IMR-90 (cell line): ENCODE measurements around the gene HGD. TPM values are rescaled to one million over a fixed set of nuclear protein-coding genes. Genes with fewer than 3 reads are reported as not detected.

Experiments
- ATAC-seq: fragments of 200-7000 bp; cut with Tn5 transposase; 2 replicates; pipeline ENCODE4 v1.9.1; 2020; ENCODE audit warnings: low read depth, mild to moderate bottlenecking, moderate library complexity
- BruUV-seq: library from RNA; stranded (reverse); fragments of 400-500 nt; replicated peaks from 2 replicates; lab custom pipeline; 2021; lab: Mats Ljungman, UMichigan
- CTCF ChIA-PET: fragments of 300-600 bp; formaldehyde crosslinking; extraction: SDS; loops from one replicate; lab custom pipeline; 2021; ENCODE audit warnings: antibody characterized with exemption; lab: Yijun Ruan, JAX
- POLR2A ChIA-PET: fragments of 300-600 bp; sonication (Branson Sonifier 250); formaldehyde crosslinking; loops from one replicate; lab custom pipeline; 2022; ENCODE audit warnings: antibody characterized with exemption; ENCODE audit not compliant: unreplicated experiment; lab: Charles Lee
- DNase-seq: peaks from one replicate; pipeline ENCODE4 v3.0.0; 2013
- H2AFZ ChIP-seq: replicated peaks from 2 replicates; pipeline ENCODE3; 2013; ENCODE audit warnings: low read length, mild to moderate bottlenecking; ENCODE audit not compliant: poor library complexity
- H2AK5ac ChIP-seq: 2 replicates; pipeline ENCODE4 v1.6.1; 2013; ENCODE audit warnings: low read depth, low read length, inconsistent platforms
- H2AK9ac ChIP-seq: replicated peaks from 2 replicates; pipeline ENCODE3; 2013; ENCODE audit warnings: mild to moderate bottlenecking, low read depth, low read length, moderate library complexity; ENCODE audit not compliant: poor library complexity
- H2BK120ac ChIP-seq: 2 replicates; pipeline ENCODE4 v1.6.1; 2013; ENCODE audit warnings: low read depth, low read length, inconsistent platforms
- H2BK15ac ChIP-seq: 3 replicates; pipeline ENCODE4 v1.6.1; 2013; ENCODE audit warnings: low read depth, low read length, inconsistent platforms
- H2BK20ac ChIP-seq: 2 replicates; pipeline ENCODE4 v1.6.1; 2013; ENCODE audit warnings: low read depth, mild to moderate bottlenecking, inconsistent platforms, low read length, moderate library complexity
- H2BK5ac ChIP-seq: 2 replicates; pipeline ENCODE4 v1.6.1; 2013; ENCODE audit warnings: mild to moderate bottlenecking, low read depth, low read length, inconsistent platforms; ENCODE audit not compliant: poor library complexity, severe bottlenecking
- H3K14ac ChIP-seq: replicated peaks from 2 replicates; pipeline ENCODE4 v1.6.1; 2013; ENCODE audit warnings: low read depth, low read length, inconsistent platforms
- H3K18ac ChIP-seq: 2 replicates; pipeline ENCODE4 v1.6.1; 2013; ENCODE audit warnings: low read depth, low read length, control low read depth
- H3K23ac ChIP-seq: 2 replicates; pipeline ENCODE4 v1.6.1; 2013; ENCODE audit warnings: low read depth, low read length, inconsistent platforms
- H3K27ac ChIP-seq: 2 replicates; pipeline ENCODE4 v1.5.1; 2013; ENCODE audit warnings: mild to moderate bottlenecking, control low read depth, low read length; ENCODE audit not compliant: insufficient read depth
- H3K27me3 ChIP-seq: 2 replicates; pipeline ENCODE4 v1.6.1; 2013; ENCODE audit warnings: low read length; ENCODE audit not compliant: control insufficient read depth, insufficient read depth
- H3K36me3 ChIP-seq: 2 replicates; pipeline ENCODE4 v1.6.1; 2013; ENCODE audit warnings: low read length, mixed read lengths; ENCODE audit not compliant: control insufficient read depth, insufficient read depth
- H3K4ac ChIP-seq: 2 replicates; pipeline ENCODE4 v1.6.1; 2013; ENCODE audit warnings: low read depth, low read length, inconsistent platforms
- H3K4me1 ChIP-seq: 2 replicates; pipeline ENCODE4 v1.6.1; 2013; ENCODE audit warnings: low read length, mixed read lengths; ENCODE audit not compliant: control insufficient read depth, insufficient read depth
- H3K4me2 ChIP-seq: 2 replicates; pipeline ENCODE4 v1.6.1; 2013; ENCODE audit warnings: low read depth, mild to moderate bottlenecking, control low read depth, low read length, moderate library complexity
- H3K4me3 ChIP-seq: 2 replicates; pipeline ENCODE4 v1.5.1; 2013; ENCODE audit warnings: low read depth, mild to moderate bottlenecking, control low read depth, low read length, moderate library complexity; ENCODE audit not compliant: insufficient read depth
- H3K56ac ChIP-seq: 2 replicates; pipeline ENCODE4 v1.6.1; 2013; ENCODE audit warnings: low read length, inconsistent platforms; ENCODE audit not compliant: insufficient read depth; ENCODE audit errors: extremely low read depth
- H3K79me1 ChIP-seq, 2 experiments: 2 replicates each; pipeline ENCODE4 v1.6.1; 2013; ENCODE audit warnings: low read length in 2 of 2, inconsistent platforms in 1 of 2, low read depth in 1 of 2
- H3K9ac ChIP-seq: 2 replicates; pipeline ENCODE4 v1.6.1; 2013; ENCODE audit warnings: low read depth, low read length, control low read depth
- H3K9me1 ChIP-seq: 2 replicates; pipeline ENCODE4 v1.6.1; 2013; ENCODE audit warnings: low read length, inconsistent platforms; ENCODE audit not compliant: insufficient read depth
- H3K9me3 ChIP-seq: 2 replicates; pipeline ENCODE4 v1.6.1; 2013; ENCODE audit warnings: low read length; ENCODE audit not compliant: control insufficient read depth, insufficient read depth
- H4K20me1 ChIP-seq: 2 replicates; pipeline ENCODE4 v1.6.1; 2013; ENCODE audit warnings: low read length, inconsistent platforms; ENCODE audit not compliant: insufficient read depth
- H4K5ac ChIP-seq: 2 replicates; pipeline ENCODE4 v1.6.1; 2013; ENCODE audit warnings: mild to moderate bottlenecking, low read depth, low read length, control low read depth
- H4K8ac ChIP-seq, 2 experiments: 2 replicates each; pipeline ENCODE4 v1.6.1; 2013; ENCODE audit warnings: low read depth in 2 of 2, low read length in 2 of 2, control low read depth in 1 of 2, inconsistent platforms in 1 of 2
- H4K91ac ChIP-seq: 2 replicates; pipeline ENCODE4 v1.6.1; 2013; ENCODE audit warnings: low read depth, low read length, inconsistent platforms; ENCODE audit not compliant: insufficient read depth
- BHLHE40 ChIP-seq: fragments of 150-350 bp; IDR thresholded peaks from 2 replicates; pipeline ENCODE4 v1.6.1; 2016; ENCODE audit warnings: mild to moderate bottlenecking, low read depth, low read length
- CEBPB ChIP-seq: IDR thresholded peaks from 2 replicates; pipeline ENCODE4 v1.6.1; 2012; ENCODE audit warnings: low read depth, low read length, improper control_type of control experiment
- FOS ChIP-seq: fragments of 150-350 bp; IDR thresholded peaks from 2 replicates; pipeline ENCODE4 v1.6.1; 2016; ENCODE audit warnings: low read depth, low read length
- MAFK ChIP-seq: IDR thresholded peaks from 2 replicates; pipeline ENCODE4 v1.6.1; 2012; ENCODE audit warnings: low read depth, low read length, improper control_type of control experiment
- MAZ ChIP-seq: IDR thresholded peaks from 2 replicates; pipeline ENCODE4 v1.6.1; 2012; ENCODE audit warnings: low read depth, mild to moderate bottlenecking, low read length, improper control_type of control experiment, moderate library complexity, borderline replicate concordance
- MXI1 ChIP-seq: IDR thresholded peaks from 2 replicates; pipeline ENCODE4 v1.6.1; 2012; ENCODE audit warnings: low read depth, mild to moderate bottlenecking, low read length, moderate library complexity, borderline replicate concordance
- NFE2L2 ChIP-seq: fragments of 150-350 bp; IDR thresholded peaks from 2 replicates; pipeline ENCODE4 v1.6.1; 2016; ENCODE audit warnings: low read depth, mild to moderate bottlenecking, low read length
- POLR2A ChIP-seq: IDR thresholded peaks from 2 replicates; pipeline ENCODE4 v1.6.1; 2012; ENCODE audit warnings: mild to moderate bottlenecking, low read depth, low read length
- RAD21 ChIP-seq: IDR thresholded peaks from 2 replicates; pipeline ENCODE4 v1.6.1; 2012; ENCODE audit warnings: low read length, improper control_type of control experiment
- RCOR1 ChIP-seq: IDR thresholded peaks from 2 replicates; pipeline ENCODE4 v1.6.1; 2012; ENCODE audit warnings: mild to moderate bottlenecking, low read length, improper control_type of control experiment; ENCODE audit not compliant: insufficient replicate concordance
- RFX5 ChIP-seq: IDR thresholded peaks from 2 replicates; pipeline ENCODE4 v1.8.0; 2012; ENCODE audit warnings: low read depth, mild to moderate bottlenecking, low read length, moderate library complexity
- SMC3 ChIP-seq: fragments of 150-350 bp; IDR thresholded peaks from 2 replicates; pipeline ENCODE4 v1.6.1; 2016; ENCODE audit warnings: low read depth, mild to moderate bottlenecking, antibody characterized with exemption, low read length, moderate library complexity
- WGBS, 2 experiments: methylation state at CpG; one replicate each; pipeline versions ENCODE4 v1.1.5 to v1.1.7; 2013; ENCODE audit warnings: missing lambda C conversion rate in 2 of 2; ENCODE audit not compliant: insufficient read length in 1 of 2; ENCODE audit errors: extremely low coverage in 2 of 2; 5-methylcytosine and 5-hydroxymethylcytosine counted together
- dilution Hi-C: fragments of 300-500 bp; cut with HindIII; formaldehyde crosslinking; loops from one replicate; pipeline ENCODE4 v1.14.3; 2018; ENCODE audit warnings: low sequenced_read_pairs; ENCODE audit not compliant: unreplicated experiment
- in situ Hi-C: fragments of 300-500 bp; cut with MboI; formaldehyde crosslinking; loops from 3 replicates; pipeline ENCODE4 v1.14.3; 2019; ENCODE audit warnings: low sequenced_read_pairs, inconsistent platforms, mixed read lengths
- intact Hi-C: fragments of 100-400 bp; cut with micrococcal nuclease; formaldehyde crosslinking; loops from 2 replicates; pipeline ENCODE4 v1.10.0; 2022
- polyA plus RNA-seq, 3 experiments: library from polyadenylated mRNA; depleted of rRNA; stranded (reverse); fragments of >200 nt; gene quantifications; 2 replicates each; pipeline ENCODE4 v1.2.3, GENCODE V29; 2012; ENCODE audit warnings: low replicate concordance in 1 of 3
- total RNA-seq: library from RNA; depleted of rRNA; stranded (reverse); fragments of >200 nt; gene quantifications from 2 replicates; pipeline ENCODE4 v1.2.3, GENCODE V29; 2012
- TF ChIP-seq, protein P1 (sequence below): fragments of 150-350 bp; IDR thresholded peaks from 2 replicates; pipeline ENCODE4 v1.6.1; 2016; ENCODE audit warnings: low read depth, mild to moderate bottlenecking, low read length, moderate library complexity, borderline replicate concordance
- TF ChIP-seq, protein P2 (sequence below): fragments of 150-350 bp; IDR thresholded peaks from 2 replicates; pipeline ENCODE4 v1.6.1; 2017; ENCODE audit warnings: mild to moderate bottlenecking, antibody characterized with exemption, low read length, low read depth
- TF ChIP-seq, protein P3 (sequence below): conservative IDR thresholded peaks from 2 replicates; pipeline ENCODE4 v1.5.1; 2012; ENCODE audit warnings: mild to moderate bottlenecking, low read depth, low read length, improper control_type of control experiment

HGD gene
- total and polyA plus RNA-seq, 2 of the 4 experiments (the other 2 are of a cell fraction): 0.14 TPM; not detected in 1

DNA sequence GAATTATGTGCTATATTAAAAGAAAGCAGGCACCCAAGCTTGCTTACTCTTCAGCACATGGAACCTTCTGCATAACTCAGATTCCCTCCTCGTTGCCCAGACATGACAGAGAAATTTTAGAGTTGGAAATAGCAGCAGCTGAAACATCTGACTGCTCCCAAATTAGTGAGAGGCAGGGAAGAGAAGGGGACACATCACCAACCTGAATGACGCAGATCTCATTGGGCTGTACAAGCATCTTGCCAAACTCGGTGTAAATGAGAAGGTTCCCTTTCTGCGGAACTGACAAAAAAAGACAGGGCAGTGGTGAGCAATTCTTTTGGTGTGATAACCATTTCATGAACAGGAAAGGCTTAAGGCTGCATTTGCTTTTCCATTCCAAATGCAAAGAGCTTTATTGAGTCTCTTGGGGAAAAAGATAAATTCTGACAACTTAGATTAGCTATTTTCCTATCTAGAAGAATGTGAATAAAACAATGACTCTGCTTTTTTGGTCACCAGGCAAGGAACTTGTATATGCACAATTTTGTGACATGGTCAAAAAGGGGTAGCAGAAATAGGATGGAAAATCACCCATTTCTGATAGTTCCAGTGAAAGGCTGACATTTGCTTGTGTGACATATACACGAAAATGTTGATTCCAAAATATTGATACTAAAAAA, 35.1 kb downstream of the HGD start:
- H3K23ac ChIP-seq: no peak overlapping the region
- dilution Hi-C loops: no loop called here
- no peak overlapping the region; a peak in 1 of 4 replicates for H4K8ac ChIP-seq
- no peak overlapping the region for H3K4me3 ChIP-seq
- intact Hi-C loops: no loop called here
- ATAC-seq (no peak), DNase-seq (no peak)
- ChIA-PET CTCF (no interaction called here), POLR2A (no interaction called here)
- no peak overlapping the region; the same call in 2 of the 3 replicates for H2BK15ac ChIP-seq
- no peak overlapping the region for H4K91ac ChIP-seq
- no peaks in the 10 kb centered on the region for H3K36me3 ChIP-seq
- H2AK5ac ChIP-seq: peak overlapping the region; percentile 68
- H2AK9ac ChIP-seq: no peak overlapping the region
- no peak overlapping the region for H2AFZ ChIP-seq
- no peak overlapping the region for H3K4me2 ChIP-seq
- H3K4me1 ChIP-seq: peaks cover 32% of the 10 kb centered on the region
- H3K14ac ChIP-seq: peak overlapping the region; percentile 83; the same call in 1 of the 2 replicates
- peak overlapping the region; percentile 72; the same call in 1 of the 2 replicates for H4K5ac ChIP-seq
- H3K27me3 ChIP-seq: no peaks in the 10 kb centered on the region
- in situ Hi-C loops: no loop called here
- H3K27ac ChIP-seq: no peak overlapping the region
- H3K9me1 ChIP-seq: peaks cover 11% of the 10 kb centered on the region
- H3K79me1 ChIP-seq: no peaks in the 10 kb centered on the region
- H2BK5ac ChIP-seq: peak overlapping the region; percentile 50
- peak overlapping the region; percentile 49 for H3K9ac ChIP-seq
- H3K18ac ChIP-seq: peak overlapping the region; percentile 93; the same call in 1 of the 2 replicates
- H4K20me1 ChIP-seq: no peaks in the 10 kb centered on the region
- WGBS, 2 experiments: no CpG with 5 or more reads among the region's 5 CpGs
- H2BK120ac ChIP-seq: peak overlapping the region; percentile 67
- H3K4ac ChIP-seq: peak overlapping the region; percentile 37; the same call in 1 of the 2 replicates
- TF ChIP-seq CEBPB (no peak), RFX5 (no peak), MAFK (no peak), BHLHE40 (no peak), RAD21 (no peak), FOS (no peak), NFE2L2 (no peak), RCOR1 (no peak), SMC3 (no peak), MXI1 (no peak), POLR2A (no peak), MAZ (no peak)
- TF ChIP-seq, protein P1, sequence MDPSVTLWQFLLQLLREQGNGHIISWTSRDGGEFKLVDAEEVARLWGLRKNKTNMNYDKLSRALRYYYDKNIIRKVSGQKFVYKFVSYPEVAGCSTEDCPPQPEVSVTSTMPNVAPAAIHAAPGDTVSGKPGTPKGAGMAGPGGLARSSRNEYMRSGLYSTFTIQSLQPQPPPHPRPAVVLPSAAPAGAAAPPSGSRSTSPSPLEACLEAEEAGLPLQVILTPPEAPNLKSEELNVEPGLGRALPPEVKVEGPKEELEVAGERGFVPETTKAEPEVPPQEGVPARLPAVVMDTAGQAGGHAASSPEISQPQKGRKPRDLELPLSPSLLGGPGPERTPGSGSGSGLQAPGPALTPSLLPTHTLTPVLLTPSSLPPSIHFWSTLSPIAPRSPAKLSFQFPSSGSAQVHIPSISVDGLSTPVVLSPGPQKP: no peak
- TF ChIP-seq, protein P2, sequence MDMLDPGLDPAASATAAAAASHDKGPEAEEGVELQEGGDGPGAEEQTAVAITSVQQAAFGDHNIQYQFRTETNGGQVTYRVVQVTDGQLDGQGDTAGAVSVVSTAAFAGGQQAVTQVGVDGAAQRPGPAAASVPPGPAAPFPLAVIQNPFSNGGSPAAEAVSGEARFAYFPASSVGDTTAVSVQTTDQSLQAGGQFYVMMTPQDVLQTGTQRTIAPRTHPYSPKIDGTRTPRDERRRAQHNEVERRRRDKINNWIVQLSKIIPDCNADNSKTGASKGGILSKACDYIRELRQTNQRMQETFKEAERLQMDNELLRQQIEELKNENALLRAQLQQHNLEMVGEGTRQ: no peak
- TF ChIP-seq, protein P3, sequence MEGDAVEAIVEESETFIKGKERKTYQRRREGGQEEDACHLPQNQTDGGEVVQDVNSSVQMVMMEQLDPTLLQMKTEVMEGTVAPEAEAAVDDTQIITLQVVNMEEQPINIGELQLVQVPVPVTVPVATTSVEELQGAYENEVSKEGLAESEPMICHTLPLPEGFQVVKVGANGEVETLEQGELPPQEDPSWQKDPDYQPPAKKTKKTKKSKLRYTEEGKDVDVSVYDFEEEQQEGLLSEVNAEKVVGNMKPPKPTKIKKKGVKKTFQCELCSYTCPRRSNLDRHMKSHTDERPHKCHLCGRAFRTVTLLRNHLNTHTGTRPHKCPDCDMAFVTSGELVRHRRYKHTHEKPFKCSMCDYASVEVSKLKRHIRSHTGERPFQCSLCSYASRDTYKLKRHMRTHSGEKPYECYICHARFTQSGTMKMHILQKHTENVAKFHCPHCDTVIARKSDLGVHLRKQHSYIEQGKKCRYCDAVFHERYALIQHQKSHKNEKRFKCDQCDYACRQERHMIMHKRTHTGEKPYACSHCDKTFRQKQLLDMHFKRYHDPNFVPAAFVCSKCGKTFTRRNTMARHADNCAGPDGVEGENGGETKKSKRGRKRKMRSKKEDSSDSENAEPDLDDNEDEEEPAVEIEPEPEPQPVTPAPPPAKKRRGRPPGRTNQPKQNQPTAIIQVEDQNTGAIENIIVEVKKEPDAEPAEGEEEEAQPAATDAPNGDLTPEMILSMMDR: no peak
- no peak overlapping the region for H3K56ac ChIP-seq
- no TSS peak for BruUV-seq
- peak overlapping the region; percentile 57; the same call in 1 of the 2 replicates for H2BK20ac ChIP-seq
- no peaks in the 10 kb centered on the region for H3K9me3 ChIP-seq
